H1 (cell line): ENCODE measurements around the gene FAM50B. TPM values are rescaled to one million over a fixed set of nuclear protein-coding genes. Genes with fewer than 3 reads are reported as not detected.

Source experiments
- CTCF ChIA-PET: fragments of 300-600 bp; sonication (Branson Sonifier 250); formaldehyde crosslinking; loops from one replicate; lab custom pipeline; 2021; ENCODE audit not compliant: partially characterized antibody; lab: Charles Lee
- POLR2A ChIA-PET: fragments of 300-600 bp; sonication (Branson Sonifier 250); formaldehyde crosslinking; loops from one replicate; lab custom pipeline; 2021; ENCODE audit warnings: inconsistent platforms; ENCODE audit not compliant: partially characterized antibody; lab: Charles Lee
- DNase-seq, 2 experiments: peaks; one replicate each; pipeline versions ENCODE4 v3.0.0 to v3.0.0-alpha.2; 2010 to 2022; ENCODE audit warnings: low spot score in 2 of 2, low read depth in 1 of 2, mixed read lengths in 1 of 2
- FAIRE-seq: peaks from 2 replicates; lab custom pipeline; 2011; peaks lifted over from hg19 to GRCh38; lab: Jason Lieb, UNC
- H2AFZ ChIP-seq: 2 replicates; pipeline ENCODE4 v1.8.1; 2012; ENCODE audit warnings: low read length, inconsistent platforms
- H2AK5ac ChIP-seq: 2 replicates; pipeline ENCODE4 v1.6.1; 2013; ENCODE audit warnings: low read depth, low read length
- H2BK120ac ChIP-seq: replicated peaks from 2 replicates; pipeline ENCODE3; 2013; ENCODE audit warnings: low read depth, low read length, inconsistent platforms
- H2BK12ac ChIP-seq: 2 replicates; pipeline ENCODE4 v1.6.1; 2013; ENCODE audit warnings: low read depth, low read length
- H2BK15ac ChIP-seq: 2 replicates; pipeline ENCODE4 v1.6.1; 2013; ENCODE audit warnings: low read length
- H2BK20ac ChIP-seq: 2 replicates; pipeline ENCODE4 v1.6.1; 2013; ENCODE audit warnings: low read length
- H2BK5ac ChIP-seq: 2 replicates; pipeline ENCODE4 v1.6.1; 2013; ENCODE audit warnings: low read depth, low read length
- H3K14ac ChIP-seq: 2 replicates; pipeline ENCODE4 v1.6.1; 2013; ENCODE audit warnings: inconsistent platforms; ENCODE audit not compliant: insufficient read length
- H3K18ac ChIP-seq: 2 replicates; pipeline ENCODE4 v1.6.1; 2013; ENCODE audit warnings: low read length; ENCODE audit errors: extremely low read depth
- H3K23ac ChIP-seq: 2 replicates; pipeline ENCODE4 v1.6.1; 2013; ENCODE audit warnings: inconsistent platforms; ENCODE audit not compliant: insufficient read length
- H3K23me2 ChIP-seq: 2 replicates; pipeline ENCODE4 v1.6.1; 2013; ENCODE audit warnings: low read depth, low read length
- H3K27ac ChIP-seq: 2 replicates; pipeline ENCODE4 v1.6.1; 2011; ENCODE audit warnings: low read depth, low read length, inconsistent platforms
- H3K27me3 ChIP-seq, 4 experiments: replicated peaks in 1 of 4; 1 replicate in 1 of 4; 2 replicates in 3 of 4; pipeline versions ENCODE4 v1.6.1 to v1.8.1; 2011 to 2013; ENCODE audit warnings: low read length in 3 of 4, mild to moderate bottlenecking in 3 of 4, inconsistent platforms in 2 of 4, mixed read lengths in 2 of 4, moderate library complexity in 1 of 4; ENCODE audit not compliant: control insufficient read depth in 3 of 4, insufficient read depth in 3 of 4; ENCODE audit errors: extremely low read depth in 1 of 4
- H3K36me3 ChIP-seq, 4 experiments: 2 replicates each; pipeline versions ENCODE4 v1.6.1 to v1.8.1; 2011 to 2013; ENCODE audit warnings: mild to moderate bottlenecking in 4 of 4, low read length in 3 of 4, moderate library complexity in 2 of 4, control low read depth in 1 of 4, inconsistent platforms in 1 of 4; ENCODE audit not compliant: insufficient read depth in 4 of 4, control insufficient read depth in 2 of 4
- H3K4ac ChIP-seq: replicated peaks from 2 replicates; pipeline ENCODE3; 2013; ENCODE audit warnings: low read length, low read depth, mixed read lengths, inconsistent platforms; ENCODE audit not compliant: insufficient read length
- H3K4me1 ChIP-seq, 4 experiments: replicated peaks in 1 of 4; 1 replicate in 1 of 4; 2 replicates in 3 of 4; pipeline versions ENCODE4 v1.6.1 to v1.8.1; 2011 to 2013; ENCODE audit warnings: low read length in 3 of 4, inconsistent platforms in 2 of 4, mixed read lengths in 1 of 4; ENCODE audit not compliant: insufficient read depth in 4 of 4, control insufficient read depth in 3 of 4
- H3K4me2 ChIP-seq, 2 experiments: 2 replicates each; pipeline versions ENCODE4 v1.6.1 to v1.8.1; 2011 to 2013; ENCODE audit warnings: low read depth in 2 of 2, low read length in 2 of 2, control low read depth in 1 of 2, inconsistent platforms in 1 of 2, mild to moderate bottlenecking in 1 of 2; ENCODE audit not compliant: insufficient read depth in 1 of 2
- H3K4me3 ChIP-seq, 4 experiments: fragments of 200-600, 300-600 bp in 1 of 4; sonication (generic), shearing (Covaris generic), sonication (Bioruptor Twin) in 1 of 4; 2 replicates each; pipeline versions ENCODE4 v1.5.1 to v1.8.1; 2011 to 2016; ENCODE audit warnings: low read length in 4 of 4, low read depth in 3 of 4, control low read depth in 2 of 4, inconsistent platforms in 2 of 4, mild to moderate bottlenecking in 2 of 4, mixed read lengths in 1 of 4, moderate library complexity in 1 of 4; ENCODE audit not compliant: insufficient read depth in 2 of 4; ENCODE audit errors: extremely low read depth in 1 of 4
- H3K56ac ChIP-seq: replicated peaks from 2 replicates; pipeline ENCODE3; 2013; ENCODE audit warnings: low read depth, mild to moderate bottlenecking, mixed read lengths, low read length, inconsistent platforms; ENCODE audit not compliant: insufficient read length
- H3K79me1 ChIP-seq: 2 replicates; pipeline ENCODE4 v1.6.1; 2013; ENCODE audit warnings: low read depth, low read length, control low read depth
- H3K79me2 ChIP-seq, 2 experiments: 2 replicates each; pipeline versions ENCODE4 v1.6.1 to v1.8.1; 2012 to 2013; ENCODE audit warnings: low read length in 2 of 2, mild to moderate bottlenecking in 2 of 2, inconsistent platforms in 1 of 2; ENCODE audit not compliant: insufficient read depth in 2 of 2, control insufficient read depth in 1 of 2
- H3K9ac ChIP-seq, 4 experiments: replicated peaks in 1 of 4; 1 replicate in 1 of 4; 2 replicates in 3 of 4; pipeline versions ENCODE4 v1.6.1 to v1.8.1; 2011 to 2013; ENCODE audit warnings: low read depth in 3 of 4, low read length in 3 of 4, control low read depth in 2 of 4, mild to moderate bottlenecking in 2 of 4, moderate library complexity in 2 of 4, inconsistent platforms in 1 of 4; ENCODE audit errors: extremely low read depth in 1 of 4
- H3K9me3 ChIP-seq, 2 experiments: 2 replicates each; pipeline versions ENCODE4 v1.6.1 to v1.8.1; 2012 to 2013; ENCODE audit warnings: mild to moderate bottlenecking in 2 of 2, moderate library complexity in 2 of 2, control low read depth in 1 of 2, inconsistent platforms in 1 of 2, low read depth in 1 of 2, low read length in 1 of 2, mixed read lengths in 1 of 2; ENCODE audit not compliant: insufficient read depth in 2 of 2
- H4K20me1 ChIP-seq, 2 experiments: replicated peaks in 1 of 2; 2 replicates each; pipeline versions ENCODE3 to v1.8.1; 2011 to 2013; ENCODE audit warnings: inconsistent platforms in 2 of 2, low read length in 2 of 2, mild to moderate bottlenecking in 1 of 2; ENCODE audit not compliant: insufficient read depth in 2 of 2, control insufficient read depth in 1 of 2
- H4K5ac ChIP-seq: 2 replicates; pipeline ENCODE4 v1.6.1; 2013; ENCODE audit warnings: low read length, low read depth, mixed read lengths, inconsistent platforms; ENCODE audit not compliant: insufficient read length
- H4K8ac ChIP-seq: 2 replicates; pipeline ENCODE4 v1.8.0; 2013; ENCODE audit warnings: mild to moderate bottlenecking, moderate library complexity, low read length, inconsistent platforms; ENCODE audit not compliant: insufficient read depth; ENCODE audit errors: extremely low read depth
- H4K91ac ChIP-seq: replicated peaks from 2 replicates; pipeline ENCODE3; 2013; ENCODE audit warnings: low read length, mixed read lengths, inconsistent platforms; ENCODE audit not compliant: insufficient read length
- KDM1A ChIP-seq: fragments of 200-600, 300-600 bp; sonication (generic); IDR thresholded peaks from 2 replicates; pipeline ENCODE4 v1.7.1; 2016; ENCODE audit warnings: mild to moderate bottlenecking, low read length, borderline replicate concordance
- PHF8 ChIP-seq: fragments of 200-600 bp; sonication (generic); conservative IDR thresholded peaks from 2 replicates; pipeline ENCODE4 v1.7.1; 2012; ENCODE audit warnings: low read depth, mild to moderate bottlenecking, inconsistent platforms, low read length, moderate library complexity
- POLR2AphosphoS5 ChIP-seq: IDR thresholded peaks from 2 replicates; pipeline ENCODE4 v1.6.1; 2011; ENCODE audit warnings: low read depth, low read length
- SP2 ChIP-seq: IDR thresholded peaks from 2 replicates; pipeline ENCODE4 v1.6.1; 2012; ENCODE audit warnings: mild to moderate bottlenecking, low read length, inconsistent platforms
- TAF1 ChIP-seq: IDR thresholded peaks from 2 replicates; pipeline ENCODE4 v1.6.1; 2011; ENCODE audit warnings: mild to moderate bottlenecking, low read depth, low read length
- TCF12 ChIP-seq: IDR thresholded peaks from 2 replicates; pipeline ENCODE4 v1.6.1; 2011; ENCODE audit warnings: low read depth, mild to moderate bottlenecking, low read length
- ZNF274 ChIP-seq: IDR thresholded peaks from 2 replicates; pipeline ENCODE4 v1.7.0; 2012; ENCODE audit warnings: low read length, borderline replicate concordance; ENCODE audit errors: extremely low read depth
- WGBS, 2 experiments: shearing (Covaris generic) in 1 of 2; methylation state at CpG; one replicate each; pipeline versions ENCODE4 v1.1.6 to v1.1.7; 2013 to 2015; ENCODE audit warnings: low lambda C conversion rate in 2 of 2, mixed read lengths in 2 of 2, inconsistent platforms in 1 of 2, low coverage in 1 of 2, missing lambda C conversion rate in 1 of 2; ENCODE audit not compliant: insufficient replicate concordance in 2 of 2, insufficient coverage in 1 of 2, insufficient read length in 1 of 2; ENCODE audit errors: extremely low coverage in 1 of 2, missing lambda C conversion rate in 1 of 2; 5-methylcytosine and 5-hydroxymethylcytosine counted together
- polyA plus RNA-seq, 7 experiments: library from polyadenylated mRNA; depleted of rRNA in 3 of 7; stranded (reverse) in 5 of 7; unstranded in 2 of 7; fragments of >200 nt in 5 of 7; fragments of 200-250 nt in 2 of 7; gene quantifications; 1 replicate in 5 of 7; 2 replicates in 1 of 7; 4 replicates in 1 of 7; pipeline versions ENCODE4 v1.2.1 to v1.2.3, GENCODE V29; 2011 to 2013; ENCODE audit warnings: missing spikeins in 2 of 7, mixed read lengths in 2 of 7
- total RNA-seq: library from RNA; stranded (reverse); fragmentation: NEBNext Ultra II Directional; extraction: Animal tissue kit (Norgen Biotek cat#: 25700); gene quantifications from 2 replicates; pipeline ENCODE4 v1.2.1, GENCODE V29; 2021
- TF ChIP-seq, protein P1 (sequence below): IDR thresholded peaks from 2 replicates; pipeline ENCODE4 v1.6.1; 2012; ENCODE audit warnings: inconsistent platforms

Gene FAM50B
- total and polyA plus RNA-seq, 2 of the 8 experiments (the other 6 are each of a cell fraction or from before 2014, with no cell fraction given) = 3.1 to 3.2 TPM

- Histone ChIP-seq H4K20me1 (no peaks in the 10 kb centered on the region), H3K36me3 (no peaks in the 10 kb centered on the region), H2BK12ac (peak overlapping the region; percentile 84), H4K5ac (no peak overlapping the region), H2AFZ (peak overlapping the region; percentile 95), H2BK20ac (no peak overlapping the region), H2AK5ac (no peak overlapping the region), H4K91ac (no peak overlapping the region), H3K23ac (no peak overlapping the region), H3K9ac (peak overlapping the region in 2 of 4 experiments; percentile 60; a peak in 2 of 7 replicates), H3K4me3 (peak overlapping the region; percentile 46 to 71 (median 60); a peak in 7 of 8 replicates), H3K4ac (no peak overlapping the region), H3K14ac (no peak overlapping the region), H3K27me3 (0 out of 7 replicates have a peak, but pooled peaks cover 0 to 2% (median 0%) of the 10 kb centered on the region in 4 experiments), H2BK15ac (peak overlapping the region; percentile 88), H3K4me1 (peaks cover 0 to 10% (median 4%) of the 10 kb centered on the region in 4 experiments; a peak in 5 of 7 replicates), H3K27ac (no peak overlapping the region), H3K4me2 (peak overlapping the region; percentile 35 to 86), H3K9me3 (no peaks in the 10 kb centered on the region), H3K18ac (no peak overlapping the region), H3K79me1 (no peaks in the 10 kb centered on the region), H3K23me2 (peaks cover 10% of the 10 kb centered on the region; the same call in 1 of the 2 replicates), H3K56ac (peak overlapping the region; percentile 59), H2BK5ac (no peak overlapping the region), H4K8ac (no peak overlapping the region), H3K79me2 (no peaks in the 10 kb centered on the region), H2BK120ac (no peak overlapping the region)
- ChIA-PET CTCF (interaction anchor here (0.6 to 11.3 kb wide), 81 partner anchors 8 to 437 kb away, joined by 3 to 124 read pairs (median 7); a partner anchor contains a TSS), POLR2A (interaction anchor here (0.6 to 1.4 kb wide), 12 partner anchors 13 to 173 kb away, joined by 3 to 7 read pairs (median 3); a partner anchor contains a TSS)
- FAIRE-seq (no peak), DNase-seq (no peak)
- 64% methylated on average over 9 of the region's 9 CpGs; no CpG with 5 or more reads in 1 of the 2 experiments for WGBS, 2 experiments
- TF ChIP-seq KDM1A = no peak
- no peak for TF ChIP-seq TAF1
- no peak for TF ChIP-seq POLR2AphosphoS5
- no peak for TF ChIP-seq TCF12
- TF ChIP-seq ZNF274 = no peak
- no peak for TF ChIP-seq SP2
- TF ChIP-seq, protein P1, sequence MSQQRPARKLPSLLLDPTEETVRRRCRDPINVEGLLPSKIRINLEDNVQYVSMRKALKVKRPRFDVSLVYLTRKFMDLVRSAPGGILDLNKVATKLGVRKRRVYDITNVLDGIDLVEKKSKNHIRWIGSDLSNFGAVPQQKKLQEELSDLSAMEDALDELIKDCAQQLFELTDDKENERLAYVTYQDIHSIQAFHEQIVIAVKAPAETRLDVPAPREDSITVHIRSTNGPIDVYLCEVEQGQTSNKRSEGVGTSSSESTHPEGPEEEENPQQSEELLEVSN = no peak
- no peak for TF ChIP-seq PHF8
Measured at GRCh38 chr6:3848380-3848779, 793 bp upstream of the FAM50B start.
